OCI-LY7 (cell line): Measurements from ENCODE around the gene C2CD4C. TPM values are rescaled to one million over a fixed set of nuclear protein-coding genes. Genes with fewer than 3 reads are reported as not detected.
"Not testable (repeated sequence)": the region's sequence is repeated elsewhere in the genome, so short reads cannot be mapped to it uniquely, and the experiment has no call there.

Experiments
- BruUV-seq: library from RNA; stranded (reverse); fragments of 400-500 nt; replicated peaks from 2 replicates; lab custom pipeline; 2021; lab: Mats Ljungman, UMichigan
- CTCF ChIA-PET: fragments of 300-600 bp; sonication (Branson Sonifier 250); formaldehyde crosslinking; loops from one replicate; lab custom pipeline; 2022; ENCODE audit warnings: antibody characterized with exemption; ENCODE audit not compliant: unreplicated experiment; lab: Charles Lee
- POLR2A ChIA-PET: fragments of 300-600 bp; sonication (Branson Sonifier 250); formaldehyde crosslinking; loops from one replicate; lab custom pipeline; 2022; ENCODE audit warnings: antibody characterized with exemption; lab: Charles Lee
- DNase-seq: peaks from one replicate; pipeline ENCODE4 v3.0.0-alpha.2; 2015; ENCODE audit warnings: low spot score
- H2AFZ ChIP-seq: fragments of 200-600 bp; sonication (generic), shearing (Covaris generic); 2 replicates; pipeline ENCODE4 v1.6.1; 2014; ENCODE audit warnings: mild to moderate bottlenecking, antibody characterized with exemption, low read length, moderate library complexity
- H3K27ac ChIP-seq: fragments of 200-600 bp; sonication (generic); 2 replicates; pipeline ENCODE4 v1.5.1; 2014; ENCODE audit warnings: mixed run types, low read depth, mild to moderate bottlenecking, moderate library complexity, low read length, inconsistent platforms; ENCODE audit not compliant: poor library complexity, severe bottlenecking
- H3K36me3 ChIP-seq: fragments of 200-600 bp; sonication (generic); 2 replicates; pipeline ENCODE4 v1.6.1; 2014; ENCODE audit warnings: mild to moderate bottlenecking, antibody characterized with exemption, low read length, moderate library complexity, mixed read lengths; ENCODE audit not compliant: insufficient read depth
- H3K4me1 ChIP-seq: fragments of 200-600 bp; sonication (generic); 2 replicates; pipeline ENCODE4 v1.5.1; 2014; ENCODE audit warnings: mild to moderate bottlenecking, low read length; ENCODE audit not compliant: insufficient read depth, poor library complexity, severe bottlenecking
- H3K4me2 ChIP-seq: fragments of 200-600 bp; sonication (generic); 2 replicates; pipeline ENCODE4 v1.6.1; 2014; ENCODE audit warnings: mild to moderate bottlenecking, low read length
- H3K4me3 ChIP-seq: fragments of 200-600 bp; sonication (generic); 2 replicates; pipeline ENCODE4 v1.5.1; 2014; ENCODE audit warnings: mild to moderate bottlenecking, low read depth, low read length; ENCODE audit not compliant: poor library complexity, severe bottlenecking
- H3K79me2 ChIP-seq: fragments of 200-600 bp; sonication (generic); 2 replicates; pipeline ENCODE4 v1.6.1; 2016; ENCODE audit warnings: low read depth, mild to moderate bottlenecking, low read length, moderate library complexity, mixed read lengths; ENCODE audit not compliant: insufficient read depth
- H3K9me2 ChIP-seq: fragments of 200-600 bp; sonication (generic); 2 replicates; pipeline ENCODE4 v1.6.1; 2016; ENCODE audit warnings: mild to moderate bottlenecking, low read length, mixed read lengths; ENCODE audit not compliant: insufficient read depth
- H3K9me3 ChIP-seq: fragments of 200-600 bp; sonication (generic); 2 replicates; pipeline ENCODE4 v1.6.1; 2014; ENCODE audit warnings: mild to moderate bottlenecking, mixed run types, low read length, mixed read lengths
- H4K20me1 ChIP-seq: fragments of 200-600 bp; sonication (generic); 2 replicates; pipeline ENCODE4 v1.6.1; 2014; ENCODE audit warnings: mild to moderate bottlenecking, antibody characterized with exemption, low read length, moderate library complexity, mixed read lengths; ENCODE audit not compliant: insufficient read depth
- CTCF ChIP-seq: fragments of 200-600 bp; sonication (generic); conservative IDR thresholded peaks from 2 replicates; pipeline ENCODE4 v1.5.1; 2014; ENCODE audit warnings: mild to moderate bottlenecking, antibody characterized with exemption, low read length, moderate library complexity, mixed read lengths
- EZH2phosphoT487 ChIP-seq: fragments of 200-600 bp; sonication (generic); IDR thresholded peaks from 2 replicates; pipeline ENCODE4 v1.6.1; 2018; ENCODE audit warnings: low read depth, borderline replicate concordance, mild to moderate bottlenecking, mixed run types, antibody characterized with exemption, low read length, moderate library complexity, mixed read lengths
- intact Hi-C: fragments of 100-400 bp; cut with micrococcal nuclease; formaldehyde crosslinking; loops from one replicate; pipeline ENCODE4 v1.10.0; 2022; ENCODE audit not compliant: unreplicated experiment
- total RNA-seq, 2 experiments: library from RNA; depleted of rRNA in 1 of 2; stranded (reverse); fragments of >200 nt in 1 of 2; shearing (Covaris generic) in 1 of 2; gene quantifications; 2 replicates each; pipeline ENCODE4 v1.2.3, GENCODE V29; 2014 to 2022

The C2CD4C gene
- total RNA-seq, 2 experiments from 2014 or later = 0.16 to 0.59 TPM

DNA sequence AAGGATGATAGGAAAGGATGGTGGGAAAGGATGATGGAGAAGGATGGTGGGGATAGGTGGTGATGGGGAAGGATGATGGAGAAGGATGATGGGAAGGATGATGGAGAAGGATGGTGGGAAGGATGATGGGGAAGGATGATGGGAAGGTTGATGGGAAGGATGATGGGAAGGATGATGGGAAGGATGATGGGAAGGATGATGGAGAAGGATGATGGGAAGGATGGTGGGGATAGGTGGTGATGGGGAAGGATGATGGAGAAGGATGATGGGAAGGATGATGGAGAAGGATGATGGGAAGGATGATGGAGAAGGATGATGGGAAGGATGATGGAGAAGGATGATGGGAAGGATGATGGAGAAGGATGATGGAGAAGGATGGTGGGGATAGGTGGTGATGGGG, 15.4 kb downstream of the C2CD4C start:
- H3K4me1 ChIP-seq, CTCF ChIA-PET, H2AFZ ChIP-seq, DNase-seq, H3K27ac ChIP-seq, intact Hi-C loops, H3K9me2 ChIP-seq, H3K36me3 ChIP-seq, H3K4me2 ChIP-seq, H4K20me1 ChIP-seq, H3K4me3 ChIP-seq, BruUV-seq, H3K79me2 ChIP-seq, H3K9me3 ChIP-seq, POLR2A ChIA-PET: not testable (repeated sequence)

DNA sequence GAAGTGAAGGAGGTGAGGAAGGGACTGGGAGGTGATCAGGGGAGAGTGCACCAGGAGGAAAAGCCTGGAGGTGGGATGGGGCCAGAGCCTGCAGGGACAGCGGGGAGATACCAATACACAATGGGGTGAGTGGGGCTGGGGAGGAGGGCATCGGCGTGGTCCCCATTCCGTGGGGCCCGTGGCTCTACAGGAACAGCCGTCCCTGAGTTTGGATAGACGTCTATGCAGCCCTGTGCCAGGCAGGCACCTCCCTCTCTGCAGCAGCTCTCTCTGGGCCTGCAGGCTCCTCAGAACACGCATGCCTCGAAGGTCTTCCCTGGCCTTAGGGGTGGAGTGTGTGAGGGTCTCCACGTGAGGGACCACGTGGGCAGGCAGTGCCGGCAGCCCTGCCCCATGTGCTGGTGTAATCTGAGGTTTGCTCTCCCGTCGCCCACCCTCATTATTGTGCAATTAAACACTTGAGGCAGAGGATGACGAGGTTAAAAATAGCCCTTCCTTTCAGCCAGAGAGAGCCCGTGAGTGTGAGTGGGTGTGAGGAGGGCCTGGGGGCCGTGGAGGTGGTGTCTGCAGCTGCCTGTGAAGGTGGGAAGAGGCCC, 16.5 kb downstream of the C2CD4C start:
- CTCF ChIA-PET = no interaction called here
- no peak overlapping the region for H2AFZ ChIP-seq
- TF ChIP-seq CTCF = no peak
- TF ChIP-seq EZH2phosphoT487 = no peak
- POLR2A ChIA-PET = no interaction called here
- intact Hi-C loops = no loop called here
- H3K9me3 ChIP-seq = no peaks in the 10 kb centered on the region
- H3K4me3 ChIP-seq = no peak overlapping the region
- H3K9me2 ChIP-seq = no peaks in the 10 kb centered on the region
- no TSS peak for BruUV-seq
- DNase-seq = no peak
- no peak overlapping the region for H3K4me2 ChIP-seq
- H3K36me3 ChIP-seq = no peaks in the 10 kb centered on the region
- H4K20me1 ChIP-seq = no peaks in the 10 kb centered on the region
- H3K79me2 ChIP-seq = no peaks in the 10 kb centered on the region
- no peak overlapping the region for H3K27ac ChIP-seq
- H3K4me1 ChIP-seq = no peaks in the 10 kb centered on the region

DNA sequence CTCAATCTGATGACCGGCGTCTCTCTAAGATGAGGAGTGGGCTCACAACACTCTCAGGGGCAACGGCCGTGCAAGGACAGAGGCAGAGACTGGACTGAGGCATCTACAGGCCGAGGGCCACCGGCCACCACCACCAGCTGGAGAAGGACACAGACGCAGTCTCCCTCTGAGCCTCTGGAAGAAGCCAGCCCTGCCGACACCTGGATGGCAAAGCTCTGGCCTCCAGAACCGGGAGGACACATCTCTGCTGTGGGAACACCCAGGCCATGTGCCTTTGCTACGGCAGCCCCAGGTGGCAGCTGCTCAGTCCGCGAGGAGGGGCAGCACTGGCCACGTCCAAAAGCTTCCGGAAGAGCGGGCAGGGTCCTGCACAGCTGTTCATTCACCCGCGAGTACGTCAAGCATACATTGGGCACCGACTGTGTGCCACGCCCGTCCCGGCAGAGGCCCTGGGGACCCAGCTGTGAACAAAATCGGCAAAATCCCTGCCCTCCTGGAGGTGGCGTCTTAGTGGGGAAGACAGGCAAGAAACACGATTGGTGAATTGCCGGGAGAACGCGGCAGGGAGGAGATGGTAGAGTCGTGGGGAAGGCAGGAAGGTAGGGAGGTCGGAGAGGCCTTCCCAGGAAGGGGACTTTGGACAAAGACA, 17.1 kb downstream of the C2CD4C start:
- Histone ChIP-seq H4K20me1 (no peaks in the 10 kb centered on the region), H3K79me2 (no peaks in the 10 kb centered on the region), H3K4me1 (no peaks in the 10 kb centered on the region), H3K4me3 (no peak overlapping the region), H3K9me2 (no peaks in the 10 kb centered on the region), H2AFZ (no peak overlapping the region), H3K9me3 (no peaks in the 10 kb centered on the region), H3K36me3 (no peaks in the 10 kb centered on the region), H3K27ac (no peak overlapping the region), H3K4me2 (no peak overlapping the region)
- intact Hi-C loops = no loop called here
- no TSS peak for BruUV-seq
- DNase-seq = no peak
- POLR2A ChIA-PET = no interaction called here
- CTCF ChIA-PET = no interaction called here
- TF ChIP-seq CTCF (no peak), EZH2phosphoT487 (no peak)
